HG03135 (cell line): ENCODE measurements around the gene ARHGEF10L.

Experiments used
- ATAC-seq: cut with Tn5 transposase; IDR thresholded peaks from one replicate; pipeline ENCODE4 v1.9.1; 2021; ENCODE audit warnings: mild to moderate bottlenecking, moderate library complexity; ENCODE audit not compliant: unreplicated experiment

The ARHGEF10L gene

DNA sequence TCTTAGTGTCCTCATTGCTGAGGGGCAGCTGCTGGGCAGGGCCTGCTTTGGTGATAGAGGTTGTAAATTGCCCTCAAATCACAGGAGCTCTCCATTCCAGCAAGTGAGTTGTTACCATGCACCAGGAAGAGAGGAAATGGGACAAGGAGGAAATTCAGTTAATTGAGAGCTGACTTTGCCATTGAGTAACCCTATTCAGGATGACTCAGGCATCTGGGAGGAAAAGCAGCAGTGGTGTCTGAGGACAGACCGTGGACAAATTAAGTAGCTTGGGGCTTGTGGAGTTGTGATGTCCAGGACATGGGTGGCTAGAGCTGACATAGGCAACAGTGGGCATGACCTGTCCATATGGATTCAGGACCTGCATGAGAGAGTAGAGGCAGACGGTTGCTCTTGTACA lies 5.9 kb downstream of the ARHGEF10L start:
- ATAC-seq = no peak

DNA sequence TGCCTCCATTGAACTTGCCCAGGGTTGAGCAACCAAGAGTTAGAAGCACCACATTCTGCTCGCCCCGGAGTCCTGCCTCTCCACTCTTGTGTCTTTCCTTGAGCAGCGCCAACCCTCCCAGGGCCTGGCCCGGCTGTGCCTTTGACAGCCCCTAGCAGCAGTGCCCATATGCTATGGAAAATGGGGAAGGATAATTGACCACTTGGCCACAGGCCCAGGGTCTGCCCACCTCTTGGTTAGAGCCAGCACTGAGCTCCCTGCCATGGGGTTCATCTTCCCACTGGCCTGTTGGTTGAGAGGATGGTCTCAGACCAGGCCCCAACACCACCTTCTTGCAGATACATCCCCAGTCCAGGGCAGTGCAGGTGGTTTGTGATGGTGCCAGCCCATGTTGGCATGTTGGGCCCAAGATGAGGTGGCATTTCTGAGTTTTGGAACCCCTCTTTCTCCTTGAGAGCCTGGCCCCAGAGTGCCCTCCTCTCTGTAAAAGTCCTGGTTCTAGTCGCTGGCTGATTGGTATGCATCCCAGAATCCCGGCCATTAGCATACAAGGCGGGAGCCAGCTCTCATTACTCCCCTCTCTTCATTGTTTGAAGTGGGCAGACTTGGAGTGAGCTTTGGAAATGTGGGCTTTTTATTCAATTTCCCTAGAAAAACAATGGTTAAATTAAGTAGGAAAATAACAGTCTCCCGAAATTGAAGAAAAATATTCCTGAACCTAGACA lies 7.6 kb downstream of the ARHGEF10L start:
- ATAC-seq = no peak

GRCh38 chr1:17549384-17549783 lies 9.9 kb downstream of the ARHGEF10L start:
- no peak for ATAC-seq

- no peak for ATAC-seq
Observed at GRCh38 chr1:17550729-17551584, 11.5 kb downstream of the ARHGEF10L start.

DNA sequence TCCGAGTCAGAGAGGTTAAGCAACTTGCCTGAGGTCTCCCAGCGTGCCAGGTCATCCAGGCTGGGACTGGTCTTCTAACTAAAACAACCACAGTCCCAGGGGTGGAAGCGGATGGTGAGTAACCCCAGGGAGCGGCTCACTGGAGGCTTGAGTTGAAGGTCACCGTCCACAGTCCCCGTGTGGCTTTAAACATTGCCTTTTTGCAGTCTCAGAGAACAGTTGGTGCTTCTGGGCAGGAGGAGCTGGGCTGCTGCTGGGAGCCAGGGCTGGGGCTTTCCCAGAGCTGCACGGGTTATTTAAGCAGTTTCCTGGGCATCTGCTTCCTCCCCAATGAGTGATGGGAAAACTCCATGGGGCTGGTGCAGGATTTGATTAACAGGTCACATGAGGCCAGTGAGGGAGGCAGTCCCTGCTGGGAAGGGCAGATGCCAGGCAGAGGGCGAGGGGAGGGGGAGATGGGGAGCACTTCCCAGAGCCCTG lies 12.3 kb downstream of the ARHGEF10L start:
- ATAC-seq = no peak

DNA sequence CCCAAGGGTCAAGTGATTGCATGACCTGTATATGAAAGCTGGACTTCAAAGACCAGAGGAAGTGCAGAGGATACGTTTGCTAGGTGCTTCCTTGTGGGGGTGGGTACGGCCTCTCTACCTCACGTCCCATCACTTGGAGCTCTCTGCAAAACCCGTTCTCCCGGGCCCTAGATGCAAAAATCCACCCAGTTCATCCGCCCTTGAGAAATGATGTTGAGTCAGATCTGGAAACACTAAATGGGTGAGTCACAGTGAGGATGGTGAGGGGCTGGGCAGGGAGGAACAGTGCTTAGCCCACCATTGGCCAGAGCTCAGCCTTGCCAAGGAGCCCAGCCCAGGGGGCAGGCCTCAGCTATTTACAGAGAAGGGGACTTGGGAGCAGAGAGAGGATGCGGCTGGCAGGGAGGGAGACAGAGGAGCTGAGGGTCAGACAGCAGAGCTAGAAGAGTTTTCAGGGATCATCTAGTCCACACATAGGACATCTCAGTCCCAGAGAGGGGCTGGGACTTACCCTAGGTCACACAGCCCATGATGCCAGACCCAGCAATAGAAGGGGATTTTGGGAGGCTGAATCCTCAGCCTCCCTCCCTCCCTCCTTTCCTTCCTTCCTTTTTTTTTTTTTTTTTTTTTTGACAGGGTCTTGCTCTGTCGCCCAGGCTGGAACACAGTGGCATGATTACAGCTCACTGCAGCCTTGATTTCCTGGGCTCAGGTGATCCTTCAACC lies 14.6 kb downstream of the ARHGEF10L start:
- no peak for ATAC-seq

- no peak for ATAC-seq
Observed at GRCh38 chr1:17554954-17555353, 15.5 kb downstream of the ARHGEF10L start.

- no peak for ATAC-seq
Observed at GRCh38 chr1:17557986-17558385, 18.5 kb downstream of the ARHGEF10L start.

DNA sequence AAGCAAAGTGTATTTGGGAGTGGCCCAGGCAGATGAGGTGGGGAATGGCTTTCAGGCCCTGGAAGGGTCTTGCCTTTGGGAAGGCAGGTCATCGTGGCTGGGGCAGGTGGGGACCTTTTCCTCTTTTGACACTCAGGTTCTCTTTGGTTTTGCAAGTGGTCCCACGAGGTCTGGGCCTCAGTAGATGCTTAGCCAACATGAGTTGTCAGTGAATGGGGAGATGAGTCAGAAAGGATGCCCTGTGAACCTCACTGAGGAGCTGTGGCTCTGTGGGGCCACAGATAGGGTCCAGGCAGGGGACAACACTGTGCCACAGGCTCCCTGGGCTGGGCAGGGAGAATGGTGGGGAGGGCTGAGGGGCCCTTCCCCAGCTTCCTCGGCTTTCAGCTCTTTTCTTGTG lies 19.0 kb downstream of the ARHGEF10L start:
- ATAC-seq = no peak

- no peak for ATAC-seq
Observed at GRCh38 chr1:17558954-17559614, 19.6 kb downstream of the ARHGEF10L start.

- ATAC-seq = no peak
Observed at GRCh38 chr1:17559615-17560419, 20.3 kb downstream of the ARHGEF10L start.

GRCh38 chr1:17561247-17561548 lies 21.7 kb downstream of the ARHGEF10L start:
- ATAC-seq = no peak

DNA sequence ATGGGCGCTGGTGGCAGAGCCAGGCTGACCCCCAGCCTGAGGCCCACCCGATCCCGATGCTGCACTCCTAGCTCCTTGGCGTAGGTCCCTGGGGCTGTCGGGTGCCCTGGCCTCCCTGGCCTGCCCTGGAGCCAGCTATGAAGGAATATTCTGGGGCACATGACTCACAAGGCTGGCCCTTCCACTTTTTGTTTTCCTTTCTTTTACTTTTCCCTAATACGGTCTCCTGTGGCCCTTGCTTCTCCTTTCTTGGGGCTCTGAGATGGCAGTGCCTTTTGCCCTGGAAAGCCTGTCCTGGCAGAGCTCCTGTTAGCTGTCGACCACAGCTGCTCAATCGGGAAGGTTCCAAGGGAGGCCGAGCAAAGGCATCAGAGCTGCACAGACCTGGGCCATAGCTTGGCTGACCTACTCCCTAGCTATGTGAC lies 22.1 kb downstream of the ARHGEF10L start:
- no peak for ATAC-seq

- no peak for ATAC-seq
Observed at GRCh38 chr1:17562375-17562774, 22.9 kb downstream of the ARHGEF10L start.

DNA sequence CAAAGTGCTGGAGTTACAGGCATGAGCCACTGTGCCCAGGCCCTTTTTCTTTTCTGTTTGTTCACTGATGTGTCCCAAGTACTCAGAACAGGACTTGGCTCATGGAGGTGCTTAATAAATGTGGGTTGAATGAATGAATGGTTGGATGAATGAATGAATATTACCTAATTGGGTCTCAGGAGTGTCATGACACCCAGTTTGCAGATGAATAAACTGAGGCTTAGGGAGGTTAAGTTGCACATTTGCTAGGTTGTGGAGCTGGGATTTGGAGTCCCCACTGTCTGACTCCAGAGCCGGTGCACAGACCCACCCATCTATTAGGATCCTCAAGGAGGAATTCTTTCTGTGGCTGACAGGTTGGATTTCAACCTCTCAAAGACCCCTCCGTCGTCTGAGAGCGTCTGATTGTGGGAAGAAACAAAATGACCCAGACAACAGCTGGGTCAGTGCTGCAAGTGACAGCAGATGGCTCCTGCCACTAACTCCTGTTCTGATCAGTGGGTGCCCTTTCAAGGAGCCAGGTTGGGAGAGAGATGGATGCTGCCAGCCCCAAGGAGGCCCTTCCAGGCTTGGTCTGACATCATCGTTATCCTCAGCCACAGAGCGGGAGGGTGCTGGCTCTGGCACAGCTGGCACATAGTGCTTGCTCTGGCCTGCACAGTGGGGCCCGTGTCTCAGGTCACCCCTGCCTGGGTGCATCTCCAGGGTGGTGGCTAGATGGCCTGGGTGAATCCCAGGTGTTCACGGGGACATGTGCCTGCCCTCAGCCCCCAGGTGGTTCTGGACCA lies 24.2 kb downstream of the ARHGEF10L start:
- ATAC-seq = no peak

DNA sequence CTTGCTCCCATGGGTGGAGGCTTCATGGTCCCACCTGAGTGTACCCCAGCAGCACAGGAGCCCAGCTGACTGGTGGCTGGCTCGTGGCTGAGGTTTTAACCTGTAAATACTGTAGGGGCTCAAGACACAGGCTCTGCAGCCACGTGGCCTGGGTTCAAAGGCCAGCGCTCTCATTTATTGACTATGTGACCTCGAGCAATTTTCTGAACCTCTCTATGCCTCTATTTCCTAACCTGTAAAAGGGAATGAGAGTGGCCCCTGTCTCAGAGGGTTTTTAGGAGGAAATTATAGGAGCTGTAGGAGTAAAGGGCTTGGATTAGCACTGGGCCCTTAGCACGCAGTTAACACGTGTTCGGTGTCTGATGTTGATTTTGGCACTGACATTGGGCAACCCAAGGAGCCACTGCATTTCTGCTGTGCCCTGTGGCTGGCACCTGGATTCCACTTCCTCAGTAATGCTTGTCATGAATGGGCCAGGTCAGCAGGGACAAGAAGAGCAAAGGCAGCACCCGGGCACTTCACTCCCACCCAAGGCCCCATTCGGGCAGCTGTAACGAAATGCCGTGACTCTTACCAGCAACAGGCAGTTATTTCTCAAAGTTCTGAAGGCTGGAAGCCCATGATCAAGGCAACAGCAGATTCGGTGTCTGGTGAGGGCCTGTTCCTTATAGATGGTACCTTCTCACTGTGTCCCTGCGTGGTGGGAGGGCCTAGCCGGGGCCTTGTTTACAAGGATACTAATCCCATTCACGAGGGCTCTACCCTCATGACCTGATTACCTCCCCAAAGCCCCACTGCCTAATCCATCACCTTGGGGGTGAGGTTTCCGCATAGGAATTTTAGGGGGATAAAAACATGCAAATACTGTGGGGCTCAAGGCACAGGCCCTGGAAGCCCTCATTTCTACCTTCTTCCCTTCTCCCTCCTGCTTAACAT lies 25.2 kb downstream of the ARHGEF10L start:
- ATAC-seq = no peak

DNA sequence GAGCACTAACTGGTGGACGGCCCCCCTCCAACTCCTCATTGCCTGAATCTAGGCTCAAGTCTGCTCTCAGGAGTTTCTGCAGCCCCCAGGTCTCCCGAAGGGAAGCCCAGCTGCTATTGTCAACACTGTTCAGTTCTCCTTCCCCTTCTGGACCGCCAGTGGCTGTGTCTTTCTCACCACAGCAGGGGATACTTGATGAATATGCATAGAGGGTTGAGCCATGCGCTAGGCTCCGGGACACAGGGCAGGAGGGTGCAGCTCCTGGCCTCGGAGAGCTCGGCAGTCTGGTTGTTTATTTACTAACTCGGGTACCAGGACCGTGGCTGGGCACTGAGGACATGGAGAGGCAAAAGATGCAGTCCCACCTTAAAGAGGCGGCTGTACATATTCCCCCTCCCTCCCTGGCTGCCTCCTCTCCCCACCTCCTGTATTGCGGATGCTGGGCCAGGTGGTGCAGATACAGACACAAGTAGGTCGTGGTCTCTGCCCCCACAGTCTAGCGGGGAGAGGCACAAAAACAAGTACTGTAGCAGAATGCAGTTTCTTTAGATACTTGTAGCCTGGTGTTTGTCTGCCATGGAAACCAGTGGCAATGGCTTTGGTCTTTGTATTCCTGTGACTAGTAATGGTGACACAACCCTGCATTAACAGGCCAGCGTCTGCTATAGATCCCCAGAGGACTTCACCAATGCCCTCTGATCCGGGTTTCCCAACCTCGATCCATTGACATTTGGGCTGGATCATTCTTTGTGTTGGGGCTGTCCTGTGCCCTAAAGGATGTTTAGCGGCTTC lies 26.2 kb downstream of the ARHGEF10L start:
- no peak for ATAC-seq

GRCh38 chr1:17566417-17566816 lies 26.9 kb downstream of the ARHGEF10L start:
- ATAC-seq = no peak
